Hippocampal formation (tissue), 2 donors: ENCODE data around the gene LDHD.
"Not testable (repeated sequence)": the region's sequence is repeated elsewhere in the genome, so short reads cannot be mapped to it uniquely, and the experiment has no call there.

Source experiments
- DNase-seq, 2 donors: peaks; one replicate each; lab custom pipeline; 2025; lab: John Stamatoyannopoulos, UW

LDHD gene

DNA sequence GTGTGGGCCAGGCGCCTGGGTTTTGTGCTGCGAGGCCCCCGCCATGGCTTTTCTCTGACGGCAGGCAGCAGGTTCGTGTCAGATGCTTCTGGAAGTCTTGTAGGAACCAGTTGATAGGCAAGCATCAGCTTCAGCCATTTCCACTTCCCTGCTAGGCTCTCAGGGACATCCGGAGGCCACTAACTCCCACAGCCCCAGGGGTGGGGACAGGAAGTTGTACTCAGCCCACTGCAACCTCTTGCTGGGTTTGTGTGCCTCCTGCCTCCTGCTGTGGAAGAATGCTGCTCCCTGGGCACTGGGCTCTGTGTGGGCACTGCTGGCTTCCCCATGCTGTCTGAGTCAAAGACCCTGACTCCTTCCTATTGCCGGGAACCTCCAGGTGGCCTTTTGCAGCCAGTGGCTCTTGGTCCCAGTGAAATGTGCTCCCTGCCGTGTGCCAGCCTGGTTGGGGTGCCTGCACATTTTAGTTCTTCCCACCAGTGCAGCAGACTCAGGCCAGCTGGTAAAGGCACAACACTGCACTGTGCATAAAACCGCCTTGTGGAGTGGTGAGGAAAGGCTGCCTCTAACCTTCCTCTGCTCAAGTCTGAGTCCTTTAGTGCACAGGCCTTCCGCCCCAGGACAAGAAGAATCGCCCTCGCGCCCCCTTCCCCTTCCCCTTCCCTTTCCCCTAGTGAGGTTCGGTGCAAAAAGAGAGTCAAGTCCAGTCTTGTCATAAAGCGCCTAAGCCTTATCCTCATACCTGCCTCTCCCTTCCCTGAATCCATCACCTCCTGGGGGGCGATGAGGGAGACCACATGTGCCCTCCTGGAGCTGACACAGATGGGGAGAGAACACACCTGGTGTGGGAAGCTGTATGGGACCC lies 16.6 kb downstream of the LDHD start:
- DNase-seq = no peak

- no peak for DNase-seq
These were observed 17.4 kb downstream of the LDHD start for GRCh38 chr16:75099075-75099667.

DNA sequence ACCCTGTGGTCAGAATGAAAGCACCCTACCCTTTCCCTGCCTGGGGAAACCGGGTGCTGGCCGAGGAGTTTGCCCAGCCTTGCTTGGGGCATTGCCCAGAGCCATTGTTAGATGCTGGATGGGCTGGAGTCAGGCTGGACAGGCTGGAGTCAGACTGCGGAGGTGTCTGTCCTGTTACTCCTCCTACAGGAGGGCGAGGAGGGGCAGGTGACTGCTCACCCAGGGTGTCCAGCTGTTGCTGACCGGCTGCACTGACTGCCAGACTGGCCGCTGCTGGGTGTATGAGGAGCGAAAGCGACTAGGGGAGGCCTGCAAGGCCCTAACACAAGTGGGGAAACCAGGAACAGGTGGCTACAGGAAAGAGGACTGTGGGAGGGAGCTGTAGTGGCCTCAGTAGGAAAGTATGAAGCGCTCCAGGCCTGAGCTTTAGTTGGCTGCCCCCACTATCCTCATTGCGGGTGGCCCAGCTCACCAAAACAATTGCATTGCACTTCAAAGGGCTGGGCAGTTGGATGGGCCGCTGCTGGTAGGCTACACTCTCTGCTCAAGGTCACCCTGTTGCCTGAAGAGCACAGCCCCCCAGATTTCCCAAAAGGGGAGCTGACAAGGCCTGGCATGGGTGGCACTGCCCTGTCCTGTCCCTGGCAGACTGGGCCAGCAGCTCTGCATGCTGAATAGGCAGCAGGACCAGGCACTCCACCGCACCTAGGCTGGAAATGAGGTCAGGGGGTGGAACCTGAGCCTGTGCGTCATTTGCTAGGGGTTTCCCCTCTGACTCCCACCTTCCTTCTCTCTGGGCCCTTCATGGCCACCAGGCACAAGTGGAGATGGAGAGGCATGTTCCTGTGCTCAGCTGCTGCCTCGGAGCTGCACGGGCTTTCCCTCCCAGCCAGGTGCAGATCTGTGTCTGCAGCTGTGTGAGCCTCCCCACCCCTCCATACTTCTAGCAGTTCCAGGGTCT lies 18.4 kb downstream of the LDHD start:
- DNase-seq = no peak

DNA sequence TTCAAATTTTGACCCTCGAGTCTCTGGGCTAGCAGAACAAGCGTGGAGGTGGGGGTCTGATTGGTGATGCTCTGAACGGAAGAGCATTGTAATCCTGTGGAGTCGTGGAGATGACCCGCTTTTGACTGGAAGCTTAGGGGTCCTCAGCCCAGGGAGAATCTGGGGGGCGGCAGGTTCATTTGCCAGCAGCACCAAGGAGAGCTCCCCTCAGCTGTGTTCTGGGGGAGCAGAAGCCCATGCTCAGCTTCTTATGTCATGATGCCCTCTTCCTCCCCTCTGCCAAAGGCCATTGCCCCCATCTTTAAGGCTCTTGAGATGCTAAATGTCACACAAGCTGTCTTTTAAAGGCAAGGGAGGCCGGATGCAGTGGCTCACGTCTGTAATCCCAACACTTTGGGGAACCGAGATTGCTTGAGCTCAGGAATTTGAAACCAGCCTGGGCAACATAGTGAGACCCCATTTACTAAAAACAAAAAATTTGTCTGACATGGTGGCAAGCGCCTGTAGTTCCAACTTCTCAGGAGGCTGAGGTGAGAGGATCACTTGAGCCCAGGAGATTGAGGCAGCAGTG lies 19.3 kb downstream of the LDHD start:
- DNase-seq = no peak

DNA sequence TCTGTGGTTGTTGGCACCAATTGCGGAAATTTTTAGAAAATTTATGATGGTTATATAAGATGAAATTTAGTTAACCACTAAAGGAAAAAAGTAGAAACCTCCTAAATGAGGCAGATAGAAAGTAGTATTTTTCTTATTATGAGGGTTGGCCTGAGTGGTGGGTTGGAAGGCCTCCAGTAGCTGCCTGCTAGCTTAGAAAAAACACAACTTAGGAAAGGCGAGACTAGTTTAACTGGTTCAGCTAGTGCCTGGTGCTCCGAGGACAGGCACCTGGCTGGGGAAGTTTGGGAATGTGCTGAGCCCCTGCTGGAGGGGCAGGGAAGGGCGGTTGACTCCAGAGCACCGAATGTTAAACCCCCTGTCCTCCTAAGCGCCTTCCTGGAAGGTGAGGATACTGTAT lies 19.9 kb downstream of the LDHD start:
- DNase-seq = no peak

DNA sequence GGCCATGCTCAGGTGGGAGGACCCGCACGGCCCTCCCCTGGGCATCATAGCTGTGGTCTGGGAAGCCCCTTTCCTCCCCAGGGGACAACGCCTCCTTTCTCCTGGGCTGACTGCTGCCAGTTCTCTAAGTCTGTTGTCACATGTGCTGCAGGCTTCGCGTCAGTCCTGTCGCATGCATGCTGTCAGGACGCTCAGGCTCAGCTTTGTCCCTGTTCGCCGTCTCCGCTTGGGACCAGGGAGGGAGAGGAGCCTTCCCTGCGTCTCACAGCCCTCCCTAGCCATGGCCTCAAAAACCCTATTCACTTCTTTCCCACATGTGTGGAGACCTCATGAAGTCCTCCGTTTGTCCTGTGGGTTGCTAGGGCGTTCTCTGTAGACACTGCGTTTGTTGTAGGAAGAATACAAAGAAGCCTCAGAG lies 21.4 kb downstream of the LDHD start:
- no peak for DNase-seq

- no peak for DNase-seq
These were observed 22.7 kb downstream of the LDHD start for GRCh38 chr16:75093598-75094540.

DNA sequence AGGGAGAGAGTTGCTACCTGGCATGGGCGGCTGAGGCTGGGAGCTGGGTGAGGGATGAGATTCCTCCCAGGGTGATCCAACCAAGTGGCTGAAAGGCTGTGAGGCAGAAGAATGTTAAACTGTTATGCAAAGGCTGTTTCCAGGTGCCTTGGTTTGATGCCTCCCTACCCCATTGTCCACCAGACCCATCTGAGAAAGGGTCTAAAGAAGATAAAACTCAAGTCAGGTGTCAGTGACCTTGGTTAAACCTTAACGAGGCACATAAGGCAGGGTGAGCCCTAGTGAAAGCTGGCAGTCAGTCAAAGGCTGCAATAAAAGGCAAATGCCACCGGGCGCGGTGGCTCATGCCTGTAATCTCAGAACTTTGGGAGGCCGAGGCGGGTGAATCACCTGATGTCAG lies 23.8 kb downstream of the LDHD start:
- no peak for DNase-seq

DNA sequence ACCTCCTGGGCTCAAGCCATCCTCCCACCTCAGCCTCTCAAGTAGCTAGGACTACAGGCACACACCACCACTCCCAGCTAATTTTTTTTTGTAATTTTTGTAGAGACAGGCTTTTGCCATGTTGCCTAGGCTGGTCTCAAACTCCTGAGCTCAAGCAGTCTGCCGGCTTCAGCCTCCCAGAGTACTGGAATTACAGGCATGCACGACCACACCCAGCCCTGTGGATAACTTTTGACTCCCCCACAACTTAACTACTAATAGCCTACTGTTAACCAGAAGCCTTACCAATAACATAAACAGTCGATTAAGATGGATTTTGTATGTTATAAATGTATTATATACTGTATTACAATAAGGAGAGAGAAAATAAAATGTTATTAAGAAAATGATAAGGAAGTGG lies 25.0 kb downstream of the LDHD start:
- not testable (repeated sequence) for DNase-seq

GRCh38 chr16:75090899-75091298 lies 25.7 kb downstream of the LDHD start:
- DNase-seq = not testable (repeated sequence)

GRCh38 chr16:75089486-75090202 lies 26.9 kb downstream of the LDHD start:
- DNase-seq = no peak

DNA sequence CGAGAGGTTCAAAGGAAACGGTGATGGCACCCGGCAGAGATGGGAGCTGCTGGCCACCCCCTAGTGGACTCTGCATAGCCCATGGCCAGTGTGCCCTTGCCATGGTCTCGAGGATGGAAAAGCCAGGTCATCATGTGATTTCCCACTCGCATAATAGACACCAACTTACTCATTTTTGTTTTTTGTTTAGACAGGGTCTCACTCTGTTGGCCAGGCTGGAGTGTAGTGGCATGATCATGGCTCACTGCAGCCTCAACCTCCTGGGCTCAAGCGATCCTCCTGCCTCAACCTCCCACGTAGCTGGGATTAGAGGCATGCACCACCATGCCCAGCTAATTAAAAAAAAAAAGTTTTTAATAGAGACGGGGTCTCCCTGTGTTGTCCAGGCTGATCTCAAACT lies 27.6 kb downstream of the LDHD start:
- no peak for DNase-seq

GRCh38 chr16:75088216-75088615 lies 28.4 kb downstream of the LDHD start:
- no peak for DNase-seq

DNA sequence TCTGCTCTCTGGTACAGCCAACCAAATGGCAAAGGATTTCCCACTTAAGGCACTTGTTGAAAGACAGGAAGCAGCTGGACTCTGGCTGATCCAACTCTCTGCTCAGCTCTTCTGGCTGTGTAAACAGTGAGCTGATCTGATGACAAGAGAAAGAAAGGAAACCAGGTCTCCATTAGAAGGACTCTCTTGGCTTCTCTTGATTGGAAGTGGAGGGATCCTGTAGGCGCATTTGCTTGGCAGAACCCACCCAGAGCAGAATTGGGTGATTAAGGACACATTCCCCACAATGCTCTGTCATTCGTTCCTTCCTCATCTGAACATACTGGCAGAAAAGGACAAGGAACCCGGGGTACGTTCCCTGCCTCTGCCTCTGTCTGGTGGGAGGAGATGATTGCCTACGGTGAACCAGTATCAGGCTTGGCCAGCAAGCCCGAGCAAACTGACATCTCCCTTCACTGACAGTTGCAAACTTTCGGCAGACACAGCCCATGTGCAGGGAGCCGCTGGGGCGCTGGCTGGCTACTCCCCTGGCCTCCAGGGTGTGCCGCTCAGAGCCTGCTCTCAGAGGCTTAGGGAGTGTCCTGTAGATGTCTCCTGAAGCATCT lies 29.1 kb downstream of the LDHD start:
- no peak for DNase-seq

DNA sequence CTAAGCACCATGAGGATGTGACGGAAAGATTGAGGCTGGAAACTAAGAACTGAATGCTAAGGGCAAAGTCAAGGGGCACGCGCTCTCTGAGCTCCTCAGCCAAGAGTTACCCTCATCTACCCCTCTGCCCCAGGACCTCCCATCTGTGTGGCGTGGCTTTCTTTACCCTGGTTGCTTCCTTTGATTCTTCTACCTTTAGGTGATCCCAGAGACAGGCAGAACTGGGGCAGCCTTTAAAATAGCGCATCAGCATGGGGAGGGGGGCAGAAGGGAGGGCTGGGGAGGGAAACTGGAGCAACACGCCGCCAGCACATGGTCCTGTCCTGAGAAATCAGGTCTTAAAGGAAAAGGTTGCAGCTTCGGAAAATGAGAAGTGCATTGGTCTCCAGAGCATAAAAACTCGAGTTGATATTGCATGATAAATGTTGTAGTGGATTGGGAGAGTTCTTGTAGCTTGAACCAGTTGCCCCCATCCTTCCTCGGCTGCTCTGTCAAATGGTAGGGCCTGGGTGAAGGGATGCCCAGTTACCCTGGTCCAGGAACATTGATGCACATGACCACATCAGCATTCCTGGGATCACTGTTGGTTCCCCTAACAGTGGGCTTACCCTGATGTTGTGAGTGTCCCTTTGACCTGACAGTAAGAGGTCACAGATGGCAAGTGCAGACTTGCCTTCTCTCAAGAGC lies 29.7 kb downstream of the LDHD start:
- no peak for DNase-seq

DNA sequence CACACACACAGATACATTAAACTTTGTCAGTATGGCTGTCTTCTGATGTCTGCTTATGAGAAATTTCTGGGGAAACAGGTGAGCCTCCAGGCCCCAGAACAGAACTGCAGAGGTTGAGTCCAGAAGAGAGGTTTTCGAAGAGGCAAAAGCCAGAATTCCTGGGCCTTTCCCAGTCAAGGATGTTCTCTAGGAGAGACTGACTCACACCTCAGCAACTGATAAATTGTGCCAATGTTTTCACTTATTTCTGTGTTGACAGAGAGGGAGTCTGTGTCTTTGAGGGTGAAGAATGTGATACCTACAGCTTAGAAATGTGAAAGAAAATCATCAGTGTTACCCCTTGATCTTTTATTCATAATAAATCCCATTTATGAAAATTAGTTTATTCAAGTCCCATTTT lies 30.3 kb downstream of the LDHD start:
- DNase-seq = no peak

GRCh38 chr16:75085556-75085955 lies 31.0 kb downstream of the LDHD start:
- DNase-seq = no peak

- no peak for DNase-seq
These were observed 32.8 kb downstream of the LDHD start for GRCh38 chr16:75083813-75084212.

GRCh38 chr16:75081179-75081859 lies 35.3 kb downstream of the LDHD start:
- DNase-seq = no peak
